Measurements from ENCODE around the gene NCKIPSD. TPM values are rescaled to one million over a fixed set of nuclear protein-coding genes. Genes with fewer than 3 reads are reported as not detected.
A peak's percentile ranks its signal among the peaks of the same experiment; 100 is the strongest.

The NCKIPSD gene
- total RNA-seq, 1 experiment from 2014 or later, result 26.9 TPM

- POLR2A ChIA-PET, result interaction anchor here (0.6 to 5.1 kb wide), 40 partner anchors 9 to 394 kb away, joined by 3 to 88 read pairs (median 5); partner anchors contain the start of genes ARIH2, ATRIP, CCDC51 and IP6K2
- H3K27ac Mint-ChIP-seq (ENCODE audit: low read depth, unreplicated experiment), result peak within 1 kb of the TSS; percentile 99
- H3K27me3 Mint-ChIP-seq (ENCODE audit: insufficient read depth, unreplicated experiment), result no peaks in the 10 kb centered on the region
- TSS peak; percentile 91 for BruUV-seq (replicated peaks)
- peaks cover 57% of the 10 kb centered on the region for H3K36me3 Mint-ChIP-seq (ENCODE audit: insufficient read depth, unreplicated experiment)
- H3K9me3 Mint-ChIP-seq (ENCODE audit: unreplicated experiment), result no peaks in the 10 kb centered on the region
- intact Hi-C loops (cut with micrococcal nuclease), result loop anchor here (1.0 to 5.0 kb wide), 3 partner anchors 28 to 196 kb away; partner anchors contain the start of gene SLC26A6
- peak; percentile 90 for DNase-seq (ENCODE audit: unreplicated experiment)
- H3K4me1 Mint-ChIP-seq (ENCODE audit: insufficient read depth, unreplicated experiment), result peaks cover 6% of the 10 kb centered on the region
- TF ChIP-seq CTCF (IDR thresholded peaks at IDR 0.05; ENCODE audit: unreplicated experiment), result no peak
- CTCF ChIA-PET, result interaction anchor here (0.6 to 3.5 kb wide), 8 partner anchors 9 to 250 kb away, joined by 3 to 16 read pairs (median 3); partner anchors contain the start of gene SLC26A6
- H3K4me3 Mint-ChIP-seq (ENCODE audit: unreplicated experiment), result peak within 1 kb of the TSS; percentile 96
Measured at GRCh38 chr3:48662753-48663488, 22.8 kb downstream of the NCKIPSD start, which contains the start of gene CELSR3. TSS of gene CELSR3 (minus strand) at chr3:48662886. CDS start at chr3:48662634, 252 bp downstream.

DNA sequence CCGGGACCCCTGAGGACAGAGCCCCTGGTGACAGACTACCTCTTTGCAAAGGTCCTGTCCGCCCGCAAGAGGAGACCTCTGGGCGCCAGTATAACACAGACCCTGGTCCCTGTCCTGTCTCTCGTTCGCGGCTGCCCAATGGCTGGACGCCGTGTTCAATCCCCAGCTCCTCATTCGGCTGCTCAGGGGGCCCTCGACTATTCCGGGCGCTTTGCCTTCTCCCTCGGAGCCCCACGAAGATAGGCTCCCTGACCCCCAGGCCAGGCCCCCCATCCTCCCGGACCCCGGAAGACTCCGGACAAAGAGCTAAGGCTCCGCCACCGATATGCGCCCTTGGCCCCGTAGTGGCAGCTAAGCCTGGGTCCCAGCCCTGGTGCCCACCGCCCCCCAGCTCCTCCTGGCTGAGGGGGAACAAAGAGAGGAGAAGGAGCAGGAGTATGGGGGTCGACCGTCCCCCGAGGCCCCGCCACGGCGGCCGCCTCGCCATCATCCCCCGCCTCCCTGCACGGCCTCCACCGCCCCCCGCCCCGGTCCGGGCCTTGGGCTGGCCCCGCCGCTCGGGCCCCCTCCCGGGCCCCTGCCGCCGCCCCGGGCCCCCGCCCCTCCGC is 23.5 kb downstream of the NCKIPSD start:
- H3K9me3 Mint-ChIP-seq (ENCODE audit: unreplicated experiment), result no peaks in the 10 kb centered on the region
- DNase-seq (ENCODE audit: unreplicated experiment), result no peak
- no peaks in the 10 kb centered on the region for H3K27me3 Mint-ChIP-seq (ENCODE audit: insufficient read depth, unreplicated experiment)
- ChIA-PET POLR2A (interaction anchor here (0.6 to 5.1 kb wide), 28 partner anchors 9 to 394 kb away, joined by 3 to 88 read pairs (median 7); partner anchors contain the start of genes ARIH2, CCDC51, IP6K2 and NCKIPSD), CTCF (interaction anchor here (0.6 to 3.5 kb wide), 5 partner anchors 10 to 250 kb away, joined by 3 to 16 read pairs (median 3); partner anchors contain the start of gene SLC26A6)
- no peak for TF ChIP-seq CTCF (IDR thresholded peaks at IDR 0.05; ENCODE audit: unreplicated experiment)
- H3K4me3 Mint-ChIP-seq (ENCODE audit: unreplicated experiment), result peak overlapping the region; percentile 96
- H3K27ac Mint-ChIP-seq (ENCODE audit: low read depth, unreplicated experiment), result no peak overlapping the region
- BruUV-seq (replicated peaks), result no TSS peak
- peaks cover 55% of the 10 kb centered on the region for H3K36me3 Mint-ChIP-seq (ENCODE audit: insufficient read depth, unreplicated experiment)
- intact Hi-C loops (cut with micrococcal nuclease), result loop anchor here (5.0 kb wide), 1 partner anchor 195 kb away; a partner anchor contains a TSS
- H3K4me1 Mint-ChIP-seq (ENCODE audit: insufficient read depth, unreplicated experiment), result peaks cover 6% of the 10 kb centered on the region

DNA sequence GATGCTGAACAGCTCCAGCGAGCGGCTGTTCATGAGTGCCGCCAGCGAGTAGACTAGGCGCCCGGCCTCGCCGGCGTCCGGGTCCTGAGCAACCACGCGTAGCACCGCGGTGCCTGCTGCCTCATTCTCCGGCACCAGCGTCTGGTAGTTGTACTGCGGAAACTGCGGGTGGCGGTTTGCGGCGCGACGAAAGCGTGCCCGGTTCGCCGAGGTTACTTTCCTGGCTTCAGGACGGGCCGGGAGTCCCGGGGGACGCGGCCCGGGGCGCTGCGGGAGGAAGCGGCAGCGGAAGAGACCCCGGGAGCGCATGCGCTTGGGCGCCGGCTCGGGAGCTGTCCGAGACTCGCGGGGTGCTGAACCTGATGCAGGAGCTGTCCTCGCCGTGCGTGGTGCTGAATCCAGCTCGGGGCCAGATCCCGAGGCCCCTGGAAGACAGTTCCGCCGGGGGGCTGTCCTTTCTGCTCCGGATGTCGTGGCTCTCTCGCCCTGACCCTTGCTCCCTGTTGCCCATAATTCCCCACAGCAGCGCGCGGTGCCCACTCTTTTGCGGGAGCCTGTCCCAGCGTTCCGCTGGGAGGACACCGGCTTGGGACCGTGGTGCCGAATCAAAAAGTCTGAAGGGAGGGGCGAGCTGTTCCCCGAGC is 24.1 kb downstream of the NCKIPSD start:
- Mint-ChIP-seq H3K4me1 (ENCODE audit: insufficient read depth, unreplicated experiment) (peaks cover 6% of the 10 kb centered on the region), H3K36me3 (ENCODE audit: insufficient read depth, unreplicated experiment) (peaks cover 51% of the 10 kb centered on the region), H3K27me3 (ENCODE audit: insufficient read depth, unreplicated experiment) (no peaks in the 10 kb centered on the region), H3K27ac (ENCODE audit: low read depth, unreplicated experiment) (no peak overlapping the region), H3K4me3 (ENCODE audit: unreplicated experiment) (peak overlapping the region; percentile 96), H3K9me3 (ENCODE audit: unreplicated experiment) (no peaks in the 10 kb centered on the region)
- TF ChIP-seq CTCF (IDR thresholded peaks at IDR 0.05; ENCODE audit: unreplicated experiment), result no peak
- ChIA-PET POLR2A (interaction anchor here (1.0 to 5.1 kb wide), 12 partner anchors 9 to 229 kb away, joined by 3 to 88 read pairs (median 6); partner anchors contain the start of genes IP6K2, PFKFB4 and SLC26A6), CTCF (no interaction called here)
- DNase-seq (ENCODE audit: unreplicated experiment), result peak; percentile 23
- intact Hi-C loops (cut with micrococcal nuclease), result loop anchor here (5.0 kb wide), 1 partner anchor 194 kb away; a partner anchor contains a TSS
- BruUV-seq (replicated peaks), result no TSS peak

Measured in MCF 10A (cell line).